ENCODE measurements around the gene PDCD10. TPM values are rescaled to one million over a fixed set of nuclear protein-coding genes. Genes with fewer than 3 reads are reported as not detected.

PDCD10 gene
- polyA plus RNA-seq, 1 of the 3 experiments (the other 2 are of a cell fraction): 29.0 TPM

GRCh38 chr3:167762296-167762695 lies 27.6 kb upstream of the PDCD10 start:
- Histone ChIP-seq H3K27ac (ENCODE audit: low read depth in 2 of 2, low read length in 1 of 2) (no peak overlapping the region), H3K36me3 (replicated peaks in 1 of 2; ENCODE audit: control insufficient read depth in 1 of 2, insufficient read depth in 2 of 2, low read length in 1 of 2) (no peaks in the 10 kb centered on the region), H4K20me1 (ENCODE audit: insufficient read depth) (no peaks in the 10 kb centered on the region), H3F3A (replicated peaks; ENCODE audit: insufficient read depth) (no peaks in the 10 kb centered on the region), H3K4me3 (ENCODE audit: low read depth in 2 of 2, low read length in 1 of 2) (no peak overlapping the region), H2AFZ (ENCODE audit: low read depth) (no peak overlapping the region), H3K4me2 (no peak overlapping the region), H3K4me1 (ENCODE audit: control insufficient read depth in 1 of 2, insufficient read depth in 2 of 2, low read depth in 1 of 2, low read length in 1 of 2) (no peaks in the 10 kb centered on the region), H3K9me2 (no peaks in the 10 kb centered on the region), H3K27me3 (ENCODE audit: insufficient read depth) (no peaks in the 10 kb centered on the region), H3K79me2 (ENCODE audit: insufficient read depth) (no peaks in the 10 kb centered on the region), H3K9me3 (no peaks in the 10 kb centered on the region), H3K9ac (no peak overlapping the region)
- 7% methylated on average over 2 of the region's 2 CpGs for whole genome bisulfite sequencing (ENCODE audit: low lambda C conversion rate)
- ChIA-PET CTCF (interaction anchor here (0.7 to 1.1 kb wide), 2 partner anchors 11 to 12 kb away, joined by 3 to 4 read pairs; no protein-coding TSS in a partner anchor), POLR2A (no interaction called here)
- DNase-seq: no peak
- TF ChIP-seq ELF1 (IDR thresholded peaks at IDR 0.05): no peak
- TF ChIP-seq POLR2AphosphoS5 (IDR thresholded peaks at IDR 0.05; ENCODE audit: low read depth, low read length): no peak
- no peak for TF ChIP-seq ZBTB33 (IDR thresholded peaks at IDR 0.05; ENCODE audit: borderline replicate concordance, low read depth)
- TF ChIP-seq, protein P1, sequence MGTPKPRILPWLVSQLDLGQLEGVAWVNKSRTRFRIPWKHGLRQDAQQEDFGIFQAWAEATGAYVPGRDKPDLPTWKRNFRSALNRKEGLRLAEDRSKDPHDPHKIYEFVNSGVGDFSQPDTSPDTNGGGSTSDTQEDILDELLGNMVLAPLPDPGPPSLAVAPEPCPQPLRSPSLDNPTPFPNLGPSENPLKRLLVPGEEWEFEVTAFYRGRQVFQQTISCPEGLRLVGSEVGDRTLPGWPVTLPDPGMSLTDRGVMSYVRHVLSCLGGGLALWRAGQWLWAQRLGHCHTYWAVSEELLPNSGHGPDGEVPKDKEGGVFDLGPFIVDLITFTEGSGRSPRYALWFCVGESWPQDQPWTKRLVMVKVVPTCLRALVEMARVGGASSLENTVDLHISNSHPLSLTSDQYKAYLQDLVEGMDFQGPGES (IDR thresholded peaks at IDR 0.05; ENCODE audit: low read depth, low read length): no peak
- no peak for TF ChIP-seq TAF1 (IDR thresholded peaks at IDR 0.05; ENCODE audit: borderline replicate concordance, low read depth, low read length)
- no peak for TF ChIP-seq NFIC (IDR thresholded peaks at IDR 0.05; ENCODE audit: borderline replicate concordance)
- TF ChIP-seq, protein P2, sequence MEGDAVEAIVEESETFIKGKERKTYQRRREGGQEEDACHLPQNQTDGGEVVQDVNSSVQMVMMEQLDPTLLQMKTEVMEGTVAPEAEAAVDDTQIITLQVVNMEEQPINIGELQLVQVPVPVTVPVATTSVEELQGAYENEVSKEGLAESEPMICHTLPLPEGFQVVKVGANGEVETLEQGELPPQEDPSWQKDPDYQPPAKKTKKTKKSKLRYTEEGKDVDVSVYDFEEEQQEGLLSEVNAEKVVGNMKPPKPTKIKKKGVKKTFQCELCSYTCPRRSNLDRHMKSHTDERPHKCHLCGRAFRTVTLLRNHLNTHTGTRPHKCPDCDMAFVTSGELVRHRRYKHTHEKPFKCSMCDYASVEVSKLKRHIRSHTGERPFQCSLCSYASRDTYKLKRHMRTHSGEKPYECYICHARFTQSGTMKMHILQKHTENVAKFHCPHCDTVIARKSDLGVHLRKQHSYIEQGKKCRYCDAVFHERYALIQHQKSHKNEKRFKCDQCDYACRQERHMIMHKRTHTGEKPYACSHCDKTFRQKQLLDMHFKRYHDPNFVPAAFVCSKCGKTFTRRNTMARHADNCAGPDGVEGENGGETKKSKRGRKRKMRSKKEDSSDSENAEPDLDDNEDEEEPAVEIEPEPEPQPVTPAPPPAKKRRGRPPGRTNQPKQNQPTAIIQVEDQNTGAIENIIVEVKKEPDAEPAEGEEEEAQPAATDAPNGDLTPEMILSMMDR (IDR thresholded peaks at IDR 0.05): no peak
- TF ChIP-seq RXRA (IDR thresholded peaks at IDR 0.05; ENCODE audit: borderline replicate concordance, low read depth): no peak
- TF ChIP-seq RAD21 (IDR thresholded peaks at IDR 0.05; ENCODE audit: low read length): no peak
- TF ChIP-seq NRF1 (IDR thresholded peaks at IDR 0.05; ENCODE audit: low read depth, low read length): no peak
- TF ChIP-seq SIN3A (IDR thresholded peaks at IDR 0.05; ENCODE audit: borderline replicate concordance, low read depth, low read length): no peak
- TF ChIP-seq JUND (IDR thresholded peaks at IDR 0.05): no peak
- TF ChIP-seq, protein P3, sequence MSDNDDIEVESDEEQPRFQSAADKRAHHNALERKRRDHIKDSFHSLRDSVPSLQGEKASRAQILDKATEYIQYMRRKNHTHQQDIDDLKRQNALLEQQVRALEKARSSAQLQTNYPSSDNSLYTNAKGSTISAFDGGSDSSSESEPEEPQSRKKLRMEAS (IDR thresholded peaks at IDR 0.05; ENCODE audit: low read depth): no peak
- no peak for TF ChIP-seq CHD2 (IDR thresholded peaks at IDR 0.05; ENCODE audit: low read length, partially characterized antibody)
- no peak for TF ChIP-seq EZH2phosphoT487 (IDR thresholded peaks at IDR 0.05; ENCODE audit: borderline replicate concordance, low read depth)
- no peak for TF ChIP-seq YY1 (IDR thresholded peaks at IDR 0.05; ENCODE audit: low read depth)
